ENCODE measurements around the gene RAB3GAP1. TPM values are rescaled to one million over a fixed set of nuclear protein-coding genes. Genes with fewer than 3 reads are reported as not detected.

The RAB3GAP1 gene
- total RNA-seq, 1 experiment from 2014 or later: 32.0 TPM

DNA sequence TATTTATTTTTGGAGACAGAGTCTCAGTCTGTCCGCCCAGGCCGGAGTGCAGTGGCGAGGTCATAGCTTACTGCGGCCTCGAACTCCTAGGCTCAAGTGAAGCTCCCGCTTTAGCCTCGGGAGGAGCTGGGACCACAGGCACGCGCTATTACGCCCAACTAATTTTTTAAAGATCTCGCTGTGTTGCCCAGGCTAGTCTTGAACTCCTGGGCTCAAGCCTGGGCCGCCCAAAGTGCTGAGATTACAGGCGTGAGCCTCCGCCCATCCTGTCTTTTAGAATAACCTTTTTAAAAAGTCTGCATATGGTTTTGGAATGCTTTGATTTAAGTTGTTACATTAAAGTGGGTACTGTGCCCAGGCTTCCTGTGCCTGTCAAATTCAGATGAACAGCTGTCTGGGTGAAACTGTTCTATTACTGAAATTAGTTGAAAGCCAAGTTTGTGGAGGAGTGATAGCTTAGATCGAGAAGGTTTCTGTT lies 944 bp downstream of the RAB3GAP1 start:
- Histone ChIP-seq H3K14ac (ENCODE audit: insufficient read depth, low read length) (no peak overlapping the region), H4K8ac (replicated peaks; ENCODE audit: insufficient read length, low read depth, low read length) (no peak overlapping the region), H3K79me2 (ENCODE audit: insufficient read depth, low read length) (peaks cover 6% of the 10 kb centered on the region; the same call in 1 of the 2 replicates), H3K9me3 (ENCODE audit: control insufficient read depth, low read depth, low read length) (no peaks in the 10 kb centered on the region), H3K56ac (ENCODE audit: insufficient read length, low read depth, low read length) (no peak overlapping the region), H3K23me2 (ENCODE audit: insufficient read length, low read depth, low read length, poor library complexity, severe bottlenecking) (peaks cover 4% of the 10 kb centered on the region), H2BK120ac (ENCODE audit: low read depth, low read length, poor library complexity, severe bottlenecking) (no peak overlapping the region), H3T11ph (ENCODE audit: low read length) (no peak overlapping the region), H4K20me1 (ENCODE audit: control insufficient read depth, insufficient read depth, insufficient read length) (no peaks in the 10 kb centered on the region), H3K4me1 (ENCODE audit: insufficient read depth, low read length) (no peaks in the 10 kb centered on the region), H2BK20ac (ENCODE audit: low read depth, low read length, poor library complexity, severe bottlenecking) (no peak overlapping the region), H2BK15ac (ENCODE audit: low read depth, low read length) (no peak overlapping the region), H4K91ac (ENCODE audit: insufficient read length, low read depth, low read length) (no peak overlapping the region), H2AFZ (ENCODE audit: low read length) (no peak overlapping the region), H3K79me1 (ENCODE audit: insufficient read depth, low read depth, low read length, poor library complexity, severe bottlenecking) (peaks cover 9% of the 10 kb centered on the region), H3K27ac (ENCODE audit: insufficient read length, low read depth, low read length) (no peak overlapping the region), H2BK5ac (ENCODE audit: insufficient read length, low read length) (no peak overlapping the region), H3K4me2 (ENCODE audit: insufficient read depth, insufficient read length, low read length) (peak overlapping the region; percentile 96), H3K9ac (ENCODE audit: extremely low read depth, insufficient read length, low read length) (peak overlapping the region; percentile 22), H3K23ac (ENCODE audit: insufficient read length, low read depth, low read length) (no peak overlapping the region), H2AK5ac (ENCODE audit: insufficient read length, low read length) (no peak overlapping the region), H3K4ac (ENCODE audit: low read depth, low read length) (no peak overlapping the region), H3K27me3 (ENCODE audit: insufficient read depth, low read length) (no peaks in the 10 kb centered on the region), H3K18ac (ENCODE audit: insufficient read length, low read depth, low read length) (no peak overlapping the region), H4K5ac (ENCODE audit: insufficient read length, low read depth, low read length) (no peak overlapping the region), H2BK12ac (ENCODE audit: insufficient read length, low read depth, low read length) (no peak overlapping the region)
- peaks cover 15% of the 10 kb centered on the region in 2 experiments for H3K4me1 Mint-ChIP-seq
- H3K27ac Mint-ChIP-seq: no peak overlapping the region; a peak in 2 of 7 replicates
- TF ChIP-seq, protein P1, sequence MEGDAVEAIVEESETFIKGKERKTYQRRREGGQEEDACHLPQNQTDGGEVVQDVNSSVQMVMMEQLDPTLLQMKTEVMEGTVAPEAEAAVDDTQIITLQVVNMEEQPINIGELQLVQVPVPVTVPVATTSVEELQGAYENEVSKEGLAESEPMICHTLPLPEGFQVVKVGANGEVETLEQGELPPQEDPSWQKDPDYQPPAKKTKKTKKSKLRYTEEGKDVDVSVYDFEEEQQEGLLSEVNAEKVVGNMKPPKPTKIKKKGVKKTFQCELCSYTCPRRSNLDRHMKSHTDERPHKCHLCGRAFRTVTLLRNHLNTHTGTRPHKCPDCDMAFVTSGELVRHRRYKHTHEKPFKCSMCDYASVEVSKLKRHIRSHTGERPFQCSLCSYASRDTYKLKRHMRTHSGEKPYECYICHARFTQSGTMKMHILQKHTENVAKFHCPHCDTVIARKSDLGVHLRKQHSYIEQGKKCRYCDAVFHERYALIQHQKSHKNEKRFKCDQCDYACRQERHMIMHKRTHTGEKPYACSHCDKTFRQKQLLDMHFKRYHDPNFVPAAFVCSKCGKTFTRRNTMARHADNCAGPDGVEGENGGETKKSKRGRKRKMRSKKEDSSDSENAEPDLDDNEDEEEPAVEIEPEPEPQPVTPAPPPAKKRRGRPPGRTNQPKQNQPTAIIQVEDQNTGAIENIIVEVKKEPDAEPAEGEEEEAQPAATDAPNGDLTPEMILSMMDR (conservative IDR thresholded peaks at IDR 0.05): no peak
- H3K36me3 Mint-ChIP-seq (ENCODE audit: insufficient read depth in 1 of 3, low read depth in 3 of 3): peaks cover 4 to 13% (median 6%) of the 10 kb centered on the region in 3 experiments; a peak in 4 of 7 replicates
- WGBS (ENCODE audit: extremely low coverage, insufficient read length, low lambda C conversion rate): no CpG with 5 or more reads among the region's 15 CpGs
- H3K9me3 Mint-ChIP-seq: no peaks in the 10 kb centered on the region
- DNase-seq: no peak
- no peaks in the 10 kb centered on the region for H3K27me3 Mint-ChIP-seq (ENCODE audit: low read depth)
- H3K4me3 Mint-ChIP-seq: peak overlapping the region; percentile 99 to 100

All from H9 (cell line).